Activated CD8-positive, alpha-beta memory T cell treated with anti-CD3 and anti-CD28 coated beads, Interleukin-2, amount 50 U/mL, for 4 hours (primary cell): ENCODE results near the gene LILRA6.
"Not testable (repeated sequence)": the region's sequence is repeated elsewhere in the genome, so short reads cannot be mapped to it uniquely, and the experiment has no call there.

ENCODE experiments used
- DNase-seq: peaks from one replicate; pipeline ENCODE4 v3.0.0-alpha.2; 2020

The LILRA6 gene

GRCh38 chr19:54242646-54243045, at the start of gene LILRA6:
Gene LILRA6, minus strand, starts transcription at chr19:54242790.
- DNase-seq, result not testable (repeated sequence)

GRCh38 chr19:54289160-54289559, 46.6 kb upstream of the LILRA6 start:
- DNase-seq, result not testable (repeated sequence)

GRCh38 chr19:54287456-54287855, 44.9 kb upstream of the LILRA6 start:
- no peak for DNase-seq

GRCh38 chr19:54286283-54286682, 43.7 kb upstream of the LILRA6 start:
- not testable (repeated sequence) for DNase-seq

- not testable (repeated sequence) for DNase-seq
Observed at GRCh38 chr19:54285427-54286056, 43.0 kb upstream of the LILRA6 start.

GRCh38 chr19:54282686-54283470, 40.3 kb upstream of the LILRA6 start:
- DNase-seq, result no peak

GRCh38 chr19:54281729-54282075, 39.1 kb upstream of the LILRA6 start:
- not testable (repeated sequence) for DNase-seq

GRCh38 chr19:54281007-54281728, 38.6 kb upstream of the LILRA6 start, which contains the start of gene LILRB2:
Gene LILRB2, minus strand, starts transcription at chr19:54281110. Its CDS starts 614 bp downstream, at chr19:54280496.
- DNase-seq, result no peak

GRCh38 chr19:54280441-54280840, 37.9 kb upstream of the LILRA6 start:
- DNase-seq, result not testable (repeated sequence)

GRCh38 chr19:54280025-54280424, 37.4 kb upstream of the LILRA6 start:
- not testable (repeated sequence) for DNase-seq

- no peak for DNase-seq
Observed at GRCh38 chr19:54279406-54279962, 36.9 kb upstream of the LILRA6 start.

GRCh38 chr19:54278571-54279195, 36.1 kb upstream of the LILRA6 start:
- not testable (repeated sequence) for DNase-seq

GRCh38 chr19:54278056-54278455, 35.5 kb upstream of the LILRA6 start:
- not testable (repeated sequence) for DNase-seq

- not testable (repeated sequence) for DNase-seq
Observed at GRCh38 chr19:54277111-54277615, 34.6 kb upstream of the LILRA6 start.

GRCh38 chr19:54275951-54276350, 33.4 kb upstream of the LILRA6 start:
- no peak for DNase-seq

GRCh38 chr19:54274516-54274915, 31.9 kb upstream of the LILRA6 start:
- DNase-seq, result not testable (repeated sequence)

GRCh38 chr19:54273821-54274220, 31.2 kb upstream of the LILRA6 start:
- DNase-seq, result no peak

GRCh38 chr19:54272181-54272580, 29.6 kb upstream of the LILRA6 start:
- not testable (repeated sequence) for DNase-seq

GRCh38 chr19:54271587-54271986, 29.0 kb upstream of the LILRA6 start:
- DNase-seq, result not testable (repeated sequence)

GRCh38 chr19:54271106-54271505, 28.5 kb upstream of the LILRA6 start:
- no peak for DNase-seq

- no peak for DNase-seq
Observed at GRCh38 chr19:54268936-54269335, 26.3 kb upstream of the LILRA6 start.

- peak; percentile 69 for DNase-seq
Observed at GRCh38 chr19:54266133-54266532, 23.5 kb upstream of the LILRA6 start.
